GM19395 (cell line): ENCODE measurements around the gene BMPR1A.
"Not testable (repeated sequence)": the region's sequence is repeated elsewhere in the genome, so short reads cannot be mapped to it uniquely, and the experiment has no call there.

Experiments used
- ATAC-seq: cut with Tn5 transposase; IDR thresholded peaks from one replicate; pipeline ENCODE4 v1.9.1; 2021; ENCODE audit warnings: mild to moderate bottlenecking, moderate library complexity; ENCODE audit not compliant: unreplicated experiment

BMPR1A gene

GRCh38 chr10:86963341-86963919 lies 207.0 kb downstream of the BMPR1A start:
- no peak for ATAC-seq

DNA sequence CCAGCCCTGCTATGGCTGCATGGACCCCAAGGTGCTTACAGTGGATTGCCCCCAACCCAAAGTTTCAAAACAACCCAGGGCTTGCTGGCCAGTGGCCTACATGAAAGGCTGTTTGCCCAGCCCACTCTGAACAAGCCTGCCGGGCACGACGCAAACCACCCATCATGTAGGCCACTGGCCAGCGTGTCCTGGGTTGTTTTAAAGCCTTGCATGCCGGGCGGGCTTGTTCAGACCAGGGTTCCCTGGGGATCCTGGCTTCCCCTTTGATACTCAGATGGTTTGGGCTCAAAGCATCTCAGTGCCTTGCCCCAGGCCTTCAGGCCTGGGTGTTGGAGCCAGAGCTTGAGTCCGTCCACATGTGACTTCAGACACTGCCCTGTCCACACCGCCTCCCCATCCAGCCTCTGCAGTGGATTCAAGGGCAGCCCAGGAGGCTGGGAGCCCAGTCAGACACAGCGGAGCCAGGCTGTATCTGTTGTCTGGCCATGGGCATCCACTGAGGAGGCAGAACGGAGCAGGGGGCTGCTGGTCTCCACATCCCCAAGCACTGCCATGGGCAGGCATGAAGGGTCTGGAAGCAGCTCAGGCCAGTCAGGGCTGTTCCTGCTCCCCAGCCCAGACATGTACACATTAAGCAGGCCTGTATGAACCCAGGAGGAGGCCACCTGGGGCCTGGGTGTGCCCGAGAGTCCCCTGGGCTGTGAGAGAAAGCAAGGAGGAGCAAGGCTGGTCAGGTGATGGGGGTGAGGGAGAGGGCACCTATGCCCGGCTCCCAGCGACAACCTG lies 207.8 kb downstream of the BMPR1A start:
- no peak for ATAC-seq

- no peak for ATAC-seq
Observed at GRCh38 chr10:86964847-86965190, 208.4 kb downstream of the BMPR1A start.

- peak; percentile 45 for ATAC-seq
Observed at GRCh38 chr10:86965986-86966654, 209.7 kb downstream of the BMPR1A start.

DNA sequence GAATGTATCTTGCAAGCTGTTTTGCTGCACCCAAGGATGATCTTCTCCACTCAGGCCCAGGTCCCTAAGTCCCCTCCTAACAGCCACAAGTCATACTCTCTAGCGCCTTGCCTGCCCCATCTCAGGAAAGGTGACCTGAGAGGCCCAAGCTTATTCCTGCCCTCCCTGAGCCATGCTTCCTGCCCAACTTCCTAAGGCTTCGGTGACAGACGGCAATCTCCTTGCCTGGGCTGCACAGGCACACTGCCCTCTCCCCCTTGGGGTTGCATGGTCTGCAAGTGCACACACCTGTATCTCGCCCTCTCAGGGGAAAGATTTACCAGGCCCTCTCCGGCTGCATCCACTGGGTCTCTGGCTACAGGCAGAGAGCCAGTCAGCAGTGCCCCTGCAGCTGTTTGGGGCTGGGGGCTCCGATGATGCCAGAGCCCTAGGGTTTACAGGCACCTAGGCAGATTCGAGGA lies 211.1 kb downstream of the BMPR1A start:
- no peak for ATAC-seq

DNA sequence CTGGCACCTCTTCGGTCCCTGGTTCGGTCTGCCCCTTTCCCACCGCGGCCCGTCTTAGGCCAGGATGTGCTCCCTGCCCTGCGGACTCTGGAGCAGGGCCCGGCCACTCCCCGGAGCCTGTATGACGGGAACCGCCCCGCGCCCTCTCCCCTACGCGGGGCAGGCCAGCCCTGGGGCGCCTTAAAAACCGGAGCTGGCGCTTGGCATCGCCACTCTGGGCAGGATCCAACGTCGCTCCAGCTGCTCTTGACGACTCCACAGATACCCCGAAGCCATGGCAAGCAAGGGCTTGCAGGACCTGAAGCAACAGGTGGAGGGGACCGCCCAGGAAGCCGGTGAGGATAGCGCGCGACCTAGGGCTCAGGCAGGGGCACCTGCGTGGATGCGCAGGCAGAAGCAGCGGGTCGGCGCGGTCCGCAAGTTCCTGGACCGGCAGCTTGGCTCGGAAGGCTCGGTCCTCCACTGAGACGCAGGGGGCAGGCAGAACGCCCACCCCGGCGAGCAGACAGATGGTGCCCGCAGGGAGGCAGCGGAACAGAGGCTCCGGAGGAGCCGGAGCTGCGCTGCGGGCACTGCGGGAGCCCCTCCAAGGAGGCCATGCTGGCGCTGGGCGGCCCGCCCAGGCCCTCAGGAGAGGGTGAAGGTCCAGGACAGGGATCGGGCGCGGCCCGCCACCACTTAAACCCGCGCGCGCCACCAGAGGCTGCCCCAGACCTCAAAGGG lies 212.0 kb downstream of the BMPR1A start, which contains the start of gene ADIRF:
ADIRF (plus strand) TSS at position 212 of the 723 bp plus-strand sequence; CDS start at position 275, 63 bp downstream.
- no peak for ATAC-seq

DNA sequence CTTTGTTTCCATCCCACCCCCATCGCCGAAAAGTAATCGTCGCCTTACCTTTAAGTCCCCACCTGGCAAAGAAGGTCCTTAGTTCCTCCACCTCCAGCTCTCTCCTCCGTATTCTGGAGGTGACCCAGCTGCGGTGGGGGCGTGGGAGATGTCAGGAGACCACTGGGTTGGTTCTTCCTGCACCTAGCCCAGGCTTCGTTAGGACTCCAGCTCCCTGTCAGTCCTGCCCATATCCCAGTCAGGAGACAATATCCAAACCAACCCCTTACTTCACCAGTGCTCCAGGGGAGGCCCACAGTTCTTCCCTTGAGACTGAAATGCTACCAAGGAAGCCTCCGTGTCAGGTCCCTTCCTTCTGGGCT lies 212.6 kb downstream of the BMPR1A start:
- ATAC-seq = no peak

DNA sequence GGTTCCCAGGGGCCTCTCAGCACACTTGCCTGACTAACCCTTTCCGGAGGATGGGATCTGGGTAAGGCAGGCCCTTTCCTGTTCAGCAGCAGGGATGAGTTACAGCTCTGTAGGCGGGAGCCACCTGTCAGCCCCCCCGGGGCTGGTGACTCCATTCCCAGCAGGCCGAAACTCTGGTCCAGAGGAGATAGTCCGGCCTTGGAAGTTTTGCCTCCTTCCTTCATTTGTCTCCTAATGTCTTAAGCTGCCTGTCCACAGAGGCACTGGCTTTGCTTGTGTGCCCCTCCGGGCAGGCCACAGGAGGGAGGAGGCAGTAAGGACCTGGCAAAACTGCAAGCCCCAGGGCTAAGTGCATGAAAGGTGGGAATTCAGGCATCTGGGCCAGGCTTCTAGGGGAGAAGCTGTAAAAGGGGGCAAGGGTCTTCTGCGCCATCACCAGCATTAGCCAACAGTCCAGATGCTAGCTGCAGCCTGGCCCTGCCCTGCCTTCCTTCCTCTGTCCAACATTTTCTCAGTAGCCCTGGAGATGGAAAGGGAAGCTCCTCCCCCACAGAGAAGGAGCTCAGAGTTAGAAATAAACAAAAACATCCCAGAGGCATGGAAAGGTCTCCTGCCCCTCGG lies 213.1 kb downstream of the BMPR1A start:
- no peak for ATAC-seq

DNA sequence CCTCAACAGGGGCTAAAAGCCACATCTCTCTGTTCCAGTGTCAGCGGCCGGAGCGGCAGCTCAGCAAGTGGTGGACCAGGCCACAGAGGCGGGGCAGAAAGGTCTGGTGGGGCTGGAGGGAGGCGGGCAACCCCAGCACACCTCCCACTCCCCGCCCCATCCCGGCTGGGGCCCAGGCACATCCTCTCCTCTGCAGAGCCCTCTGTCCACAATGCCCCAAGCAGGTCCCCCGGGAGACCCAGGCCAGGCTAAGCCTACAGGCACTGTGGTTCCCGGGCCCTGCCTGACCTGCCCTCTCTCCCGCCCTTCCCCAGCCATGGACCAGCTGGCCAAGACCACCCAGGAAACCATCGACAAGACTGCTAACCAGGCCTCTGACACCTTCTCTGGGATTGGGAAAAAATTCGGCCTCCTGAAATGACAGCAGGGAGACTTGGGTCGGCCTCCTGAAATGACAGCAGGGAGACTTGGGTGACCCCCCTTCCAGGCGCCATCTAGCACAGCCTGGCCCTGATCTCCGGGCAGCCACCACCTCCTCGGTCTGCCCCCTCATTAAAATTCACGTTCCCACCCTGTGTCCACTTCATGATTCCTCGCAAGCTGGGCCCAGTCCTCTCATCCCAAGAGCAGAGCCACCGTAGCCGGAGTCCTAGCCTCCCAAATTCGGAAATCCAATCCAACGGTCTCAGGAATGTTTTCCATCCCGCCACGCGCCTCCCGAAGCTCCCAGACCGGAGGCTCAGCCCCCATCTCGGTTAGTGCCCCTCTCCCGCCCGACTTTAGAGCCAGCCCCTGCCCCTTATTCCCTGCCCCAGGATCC lies 214.0 kb downstream of the BMPR1A start:
- no peak for ATAC-seq

DNA sequence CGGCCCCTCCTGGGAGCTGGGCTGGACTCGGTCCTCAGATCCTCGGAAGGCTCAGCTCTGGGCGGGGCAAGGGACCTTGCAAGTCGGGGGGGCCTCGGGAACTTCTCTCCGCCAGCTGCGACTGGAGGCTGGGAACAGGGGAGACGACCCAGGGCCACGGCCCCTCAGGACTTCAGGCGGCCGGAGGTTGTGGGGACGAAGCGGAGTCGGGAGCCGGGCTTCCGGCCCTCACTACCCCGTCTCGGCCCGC lies 214.5 kb downstream of the BMPR1A start:
- ATAC-seq = no peak

GRCh38 chr10:86971232-86971991 lies 215.0 kb downstream of the BMPR1A start:
- peak; percentile 60 for ATAC-seq

DNA sequence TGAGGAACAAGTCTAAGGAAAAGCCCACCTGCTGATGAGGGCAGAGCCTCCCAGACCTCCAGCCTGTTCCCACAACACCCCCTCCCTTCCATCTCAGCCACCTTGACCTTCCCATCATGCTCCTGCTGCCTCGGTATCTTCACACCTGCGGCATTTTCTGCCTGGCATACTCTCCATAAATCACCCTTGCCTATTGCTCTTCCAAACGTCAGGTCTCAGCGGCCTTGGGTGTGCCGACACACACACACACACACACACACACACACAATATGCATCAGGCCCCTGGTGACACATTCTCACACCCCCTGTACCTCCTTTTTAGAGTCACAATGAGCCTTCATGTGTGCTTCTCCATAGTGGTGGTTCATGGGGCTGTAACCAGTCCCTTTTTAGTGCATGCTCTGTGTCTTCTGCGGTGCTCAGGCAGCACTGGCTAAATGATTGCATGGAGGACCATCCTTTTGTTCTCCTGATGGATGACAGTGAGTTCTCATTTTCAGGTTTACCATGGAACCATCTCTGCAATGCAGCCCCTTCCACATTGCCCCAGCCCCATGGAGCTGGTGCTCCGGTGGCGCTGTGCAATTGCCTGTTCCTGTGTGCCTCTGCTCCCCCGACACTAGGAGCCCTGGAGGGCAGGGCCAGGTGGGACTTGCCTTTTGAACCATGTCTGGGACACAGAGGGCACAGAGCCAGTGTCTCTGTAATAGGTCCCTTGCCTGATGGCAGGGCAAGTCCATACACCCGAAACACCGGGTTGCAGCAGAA lies 216.4 kb downstream of the BMPR1A start:
- ATAC-seq = no peak

DNA sequence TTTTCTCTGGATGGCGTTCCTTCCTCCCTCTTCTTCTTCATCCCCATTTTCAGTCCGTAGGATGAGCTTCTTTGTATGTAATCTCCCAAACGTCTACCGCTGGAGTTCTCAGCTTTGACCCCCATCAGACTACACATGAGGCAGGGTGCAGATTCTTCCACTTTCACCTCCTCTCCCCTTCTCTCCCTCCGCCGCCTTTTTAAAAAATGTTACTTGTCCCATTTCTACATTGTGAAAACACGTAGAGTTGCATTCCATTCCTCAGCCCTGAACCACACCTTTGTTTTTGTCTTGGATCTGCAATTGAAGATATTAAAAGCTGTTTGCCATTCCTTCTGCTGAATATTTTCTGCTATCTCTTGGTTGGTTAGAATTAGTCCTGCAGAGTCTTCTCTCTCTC lies 218.1 kb downstream of the BMPR1A start:
- ATAC-seq = no peak

- no peak for ATAC-seq
Observed at GRCh38 chr10:86976362-86977056, 220.1 kb downstream of the BMPR1A start.

GRCh38 chr10:86978457-86978856 lies 222.0 kb downstream of the BMPR1A start:
- not testable (repeated sequence) for ATAC-seq

- no peak for ATAC-seq
Observed at GRCh38 chr10:86979296-86979818, 222.9 kb downstream of the BMPR1A start.

DNA sequence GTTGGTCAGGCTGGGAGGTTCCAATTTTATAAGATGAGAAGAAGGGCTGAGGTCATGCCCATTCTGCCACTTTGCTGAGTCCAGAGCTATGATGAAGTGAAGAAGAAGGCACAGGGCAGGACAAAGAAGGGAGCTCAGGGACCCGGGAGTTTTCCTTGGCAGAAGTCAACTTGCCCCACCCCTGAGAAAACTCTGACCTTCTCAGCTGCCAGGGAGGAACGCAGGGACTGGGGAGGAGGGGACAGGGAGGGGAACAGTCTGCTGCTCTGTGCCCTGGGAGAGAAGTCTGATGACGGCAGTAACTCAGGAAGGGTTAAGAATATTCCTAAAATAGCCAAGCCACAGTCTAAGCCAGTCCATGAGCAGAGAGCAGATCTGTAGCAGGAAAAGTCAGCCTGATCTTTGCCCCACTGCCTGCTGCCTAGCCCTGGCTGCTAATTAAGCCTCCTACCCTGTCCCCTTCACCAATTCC lies 223.6 kb downstream of the BMPR1A start:
- ATAC-seq = no peak

DNA sequence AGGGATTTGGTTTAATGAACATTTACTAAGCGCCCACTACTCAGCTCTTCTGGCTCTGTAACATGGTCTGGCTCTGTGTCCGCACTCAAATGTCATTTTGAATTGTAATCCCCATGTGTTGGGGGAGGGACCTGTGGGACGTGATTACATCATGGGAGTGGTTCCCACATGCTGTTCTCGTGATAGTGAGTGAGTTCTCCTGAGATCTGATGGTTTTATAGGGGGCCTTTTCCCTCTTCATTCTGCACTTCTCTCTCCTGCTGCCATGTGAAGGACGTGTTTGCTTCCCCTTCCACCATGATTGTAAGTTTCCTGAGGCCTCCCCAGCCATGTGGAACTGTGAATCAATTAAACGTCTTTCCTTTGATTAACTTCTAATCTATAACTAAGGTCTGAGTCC lies 224.6 kb downstream of the BMPR1A start:
- not testable (repeated sequence) for ATAC-seq
